ENCODE data around the gene SMAP2.

SMAP2 gene

GRCh38 chr1:40351124-40351523 is 22.4 kb upstream of the SMAP2 start:
- no peak overlapping the region for H3K4me3 ChIP-seq (ENCODE audit: low read length)
- no peak overlapping the region for H3K9ac ChIP-seq (ENCODE audit: low read depth, low read length)
- no peak overlapping the region for H3K4me2 ChIP-seq (ENCODE audit: low read length)
- peaks cover 4% of the 10 kb centered on the region for H3K27me3 ChIP-seq (ENCODE audit: control insufficient read depth, insufficient read depth, low read length)
- H3K9me3 ChIP-seq (replicated peaks; ENCODE audit: low read length): no peaks in the 10 kb centered on the region
- no peaks in the 10 kb centered on the region for H3K4me1 ChIP-seq (ENCODE audit: control insufficient read depth, insufficient read depth, low read length)
- H3K36me3 ChIP-seq (ENCODE audit: insufficient read depth, low read length): no peaks in the 10 kb centered on the region

- Histone ChIP-seq H3K4me2 (ENCODE audit: low read length) (no peak overlapping the region), H3K4me1 (ENCODE audit: control insufficient read depth, insufficient read depth, low read length) (no peaks in the 10 kb centered on the region), H3K9me3 (replicated peaks; ENCODE audit: low read length) (no peaks in the 10 kb centered on the region), H3K36me3 (ENCODE audit: insufficient read depth, low read length) (no peaks in the 10 kb centered on the region), H3K27me3 (ENCODE audit: control insufficient read depth, insufficient read depth, low read length) (peaks cover 4% of the 10 kb centered on the region), H3K4me3 (ENCODE audit: low read length) (no peak overlapping the region), H3K9ac (ENCODE audit: low read depth, low read length) (no peak overlapping the region)
Observed at GRCh38 chr1:40352126-40352525, 21.4 kb upstream of the SMAP2 start.

GRCh38 chr1:40353082-40353481 is 20.4 kb upstream of the SMAP2 start:
- H3K9ac ChIP-seq (ENCODE audit: low read depth, low read length): no peak overlapping the region
- peaks cover 4% of the 10 kb centered on the region for H3K27me3 ChIP-seq (ENCODE audit: control insufficient read depth, insufficient read depth, low read length)
- no peak overlapping the region for H3K4me3 ChIP-seq (ENCODE audit: low read length)
- no peaks in the 10 kb centered on the region for H3K9me3 ChIP-seq (replicated peaks; ENCODE audit: low read length)
- H3K4me1 ChIP-seq (ENCODE audit: control insufficient read depth, insufficient read depth, low read length): no peaks in the 10 kb centered on the region
- no peaks in the 10 kb centered on the region for H3K36me3 ChIP-seq (ENCODE audit: insufficient read depth, low read length)
- no peak overlapping the region for H3K4me2 ChIP-seq (ENCODE audit: low read length)

- Histone ChIP-seq H3K4me2 (ENCODE audit: low read length) (no peak overlapping the region), H3K9ac (ENCODE audit: low read depth, low read length) (no peak overlapping the region), H3K27me3 (ENCODE audit: control insufficient read depth, insufficient read depth, low read length) (peaks cover 6% of the 10 kb centered on the region), H3K4me1 (ENCODE audit: control insufficient read depth, insufficient read depth, low read length) (no peaks in the 10 kb centered on the region), H3K36me3 (ENCODE audit: insufficient read depth, low read length) (no peaks in the 10 kb centered on the region), H3K9me3 (replicated peaks; ENCODE audit: low read length) (no peaks in the 10 kb centered on the region), H3K4me3 (ENCODE audit: low read length) (no peak overlapping the region)
Observed at GRCh38 chr1:40357625-40358024, 15.9 kb upstream of the SMAP2 start.

GRCh38 chr1:40360631-40361030 is 12.9 kb upstream of the SMAP2 start:
- Histone ChIP-seq H3K27me3 (ENCODE audit: control insufficient read depth, insufficient read depth, low read length) (peaks cover 17% of the 10 kb centered on the region), H3K36me3 (ENCODE audit: insufficient read depth, low read length) (no peaks in the 10 kb centered on the region), H3K4me2 (ENCODE audit: low read length) (no peak overlapping the region), H3K9ac (ENCODE audit: low read depth, low read length) (no peak overlapping the region), H3K4me3 (ENCODE audit: low read length) (no peak overlapping the region), H3K9me3 (replicated peaks; ENCODE audit: low read length) (no peaks in the 10 kb centered on the region), H3K4me1 (ENCODE audit: control insufficient read depth, insufficient read depth, low read length) (no peaks in the 10 kb centered on the region)

GRCh38 chr1:40361201-40361600 is 12.3 kb upstream of the SMAP2 start:
- Histone ChIP-seq H3K9me3 (replicated peaks; ENCODE audit: low read length) (no peaks in the 10 kb centered on the region), H3K36me3 (ENCODE audit: insufficient read depth, low read length) (no peaks in the 10 kb centered on the region), H3K27me3 (ENCODE audit: control insufficient read depth, insufficient read depth, low read length) (peaks cover 17% of the 10 kb centered on the region), H3K4me3 (ENCODE audit: low read length) (no peak overlapping the region), H3K9ac (ENCODE audit: low read depth, low read length) (no peak overlapping the region), H3K4me2 (ENCODE audit: low read length) (no peak overlapping the region), H3K4me1 (ENCODE audit: control insufficient read depth, insufficient read depth, low read length) (no peaks in the 10 kb centered on the region)

GRCh38 chr1:40361637-40362036 is 11.9 kb upstream of the SMAP2 start:
- H3K4me1 ChIP-seq (ENCODE audit: control insufficient read depth, insufficient read depth, low read length): no peaks in the 10 kb centered on the region

GRCh38 chr1:40362199-40362598 is 11.3 kb upstream of the SMAP2 start:
- H3K9ac ChIP-seq (ENCODE audit: low read depth, low read length): no peak overlapping the region
- H3K4me1 ChIP-seq (ENCODE audit: control insufficient read depth, insufficient read depth, low read length): no peaks in the 10 kb centered on the region
- no peaks in the 10 kb centered on the region for H3K36me3 ChIP-seq (ENCODE audit: insufficient read depth, low read length)
- H3K4me3 ChIP-seq (ENCODE audit: low read length): no peak overlapping the region
- peaks cover 17% of the 10 kb centered on the region for H3K27me3 ChIP-seq (ENCODE audit: control insufficient read depth, insufficient read depth, low read length)
- no peaks in the 10 kb centered on the region for H3K9me3 ChIP-seq (replicated peaks; ENCODE audit: low read length)
- H3K4me2 ChIP-seq (ENCODE audit: low read length): no peak overlapping the region

More at GRCh38 chr1:40361637-40362036, 11.9 kb upstream of the SMAP2 start:
- Histone ChIP-seq H3K4me2 (ENCODE audit: low read length) (no peak overlapping the region), H3K27me3 (ENCODE audit: control insufficient read depth, insufficient read depth, low read length) (peaks cover 17% of the 10 kb centered on the region), H3K4me3 (ENCODE audit: low read length) (no peak overlapping the region), H3K9me3 (replicated peaks; ENCODE audit: low read length) (no peaks in the 10 kb centered on the region), H3K9ac (ENCODE audit: low read depth, low read length) (no peak overlapping the region), H3K36me3 (ENCODE audit: insufficient read depth, low read length) (no peaks in the 10 kb centered on the region)

- H3K4me1 ChIP-seq (ENCODE audit: control insufficient read depth, insufficient read depth, low read length): no peaks in the 10 kb centered on the region
- no peak overlapping the region for H3K9ac ChIP-seq (ENCODE audit: low read depth, low read length)
- H3K9me3 ChIP-seq (replicated peaks; ENCODE audit: low read length): no peaks in the 10 kb centered on the region
- H3K4me2 ChIP-seq (ENCODE audit: low read length): no peak overlapping the region
- H3K27me3 ChIP-seq (ENCODE audit: control insufficient read depth, insufficient read depth, low read length): peaks cover 17% of the 10 kb centered on the region
- H3K36me3 ChIP-seq (ENCODE audit: insufficient read depth, low read length): no peaks in the 10 kb centered on the region
- no peak overlapping the region for H3K4me3 ChIP-seq (ENCODE audit: low read length)
Observed at GRCh38 chr1:40362699-40363098, 10.8 kb upstream of the SMAP2 start.

- H3K4me1 ChIP-seq (ENCODE audit: control insufficient read depth, insufficient read depth, low read length): no peaks in the 10 kb centered on the region
- H3K4me2 ChIP-seq (ENCODE audit: low read length): no peak overlapping the region
- H3K36me3 ChIP-seq (ENCODE audit: insufficient read depth, low read length): no peaks in the 10 kb centered on the region
- H3K9me3 ChIP-seq (replicated peaks; ENCODE audit: low read length): no peaks in the 10 kb centered on the region
- peaks cover 17% of the 10 kb centered on the region for H3K27me3 ChIP-seq (ENCODE audit: control insufficient read depth, insufficient read depth, low read length)
- no peak overlapping the region for H3K4me3 ChIP-seq (ENCODE audit: low read length)
- no peak overlapping the region for H3K9ac ChIP-seq (ENCODE audit: low read depth, low read length)
Observed at GRCh38 chr1:40363721-40364120, 9.8 kb upstream of the SMAP2 start.

- Histone ChIP-seq H3K9ac (ENCODE audit: low read depth, low read length) (no peak overlapping the region), H3K4me2 (ENCODE audit: low read length) (no peak overlapping the region), H3K36me3 (ENCODE audit: insufficient read depth, low read length) (no peaks in the 10 kb centered on the region), H3K27me3 (ENCODE audit: control insufficient read depth, insufficient read depth, low read length) (peaks cover 9% of the 10 kb centered on the region), H3K9me3 (replicated peaks; ENCODE audit: low read length) (no peaks in the 10 kb centered on the region), H3K4me3 (ENCODE audit: low read length) (no peak overlapping the region), H3K4me1 (ENCODE audit: control insufficient read depth, insufficient read depth, low read length) (peaks cover 18% of the 10 kb centered on the region)
Observed at GRCh38 chr1:40371707-40372258, 1.7 kb upstream of the SMAP2 start.

- no peaks in the 10 kb centered on the region for H3K36me3 ChIP-seq (ENCODE audit: insufficient read depth, low read length)
- peak overlapping the region; percentile 49 for H3K4me3 ChIP-seq (ENCODE audit: low read length)
- H3K27me3 ChIP-seq (ENCODE audit: control insufficient read depth, insufficient read depth, low read length): peaks cover 9% of the 10 kb centered on the region
- H3K4me1 ChIP-seq (ENCODE audit: control insufficient read depth, insufficient read depth, low read length): peaks cover 18% of the 10 kb centered on the region
- H3K4me2 ChIP-seq (ENCODE audit: low read length): peak overlapping the region; percentile 67
- no peak overlapping the region for H3K9ac ChIP-seq (ENCODE audit: low read depth, low read length)
- no peaks in the 10 kb centered on the region for H3K9me3 ChIP-seq (replicated peaks; ENCODE audit: low read length)
Observed at GRCh38 chr1:40372658-40373322, 737 bp upstream of the SMAP2 start.
